Activated gamma-delta T cell treated with anti-CD3 and anti-CD28 coated beads, Interleukin-2, amount 50 U/mL, for 16 hours (primary cell): ENCODE data around the gene OR4F15.

Experiments used
- DNase-seq: peaks from one replicate; pipeline ENCODE4 v3.0.0-alpha.2; 2020; ENCODE audit warnings: low read depth

Gene OR4F15

DNA sequence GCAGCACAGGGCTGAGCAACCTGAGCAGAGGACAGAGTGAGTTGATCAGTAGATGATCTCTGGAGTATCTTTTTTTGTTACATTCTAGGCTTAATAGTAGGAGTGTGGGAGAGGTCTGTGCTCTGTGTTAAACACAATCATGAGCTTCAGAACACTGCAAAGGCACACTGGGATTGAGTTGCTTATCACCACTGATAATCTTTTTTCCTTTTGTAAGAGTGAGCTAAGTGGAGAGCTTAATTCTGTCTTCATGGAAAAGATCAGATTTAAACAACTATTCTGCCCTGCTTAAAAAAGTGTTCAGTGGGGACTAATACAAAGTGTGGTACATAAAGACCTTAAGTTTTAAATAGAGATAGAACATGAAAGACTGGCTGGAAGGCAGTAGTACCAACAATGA, 7.6 kb upstream of the OR4F15 start:
- no peak for DNase-seq

DNA sequence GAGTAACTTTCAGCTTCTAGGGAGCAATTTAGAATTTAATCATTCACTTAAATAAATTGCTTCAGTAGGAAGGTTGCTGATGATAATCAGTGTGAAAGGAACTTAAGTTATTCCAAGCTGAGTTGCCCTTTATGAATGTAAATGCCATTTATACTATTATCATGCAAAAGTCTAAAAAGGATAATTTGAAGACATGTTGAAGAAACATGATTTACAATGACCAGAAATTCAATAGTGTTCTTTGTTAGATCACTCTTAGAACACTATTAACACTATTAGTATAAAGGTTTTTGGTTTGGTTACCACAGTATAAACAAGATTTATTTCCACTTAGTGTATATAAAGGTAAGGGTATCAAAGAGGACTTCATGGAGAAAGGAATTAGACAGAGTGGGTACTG, 7.1 kb upstream of the OR4F15 start:
- DNase-seq, result no peak

DNA sequence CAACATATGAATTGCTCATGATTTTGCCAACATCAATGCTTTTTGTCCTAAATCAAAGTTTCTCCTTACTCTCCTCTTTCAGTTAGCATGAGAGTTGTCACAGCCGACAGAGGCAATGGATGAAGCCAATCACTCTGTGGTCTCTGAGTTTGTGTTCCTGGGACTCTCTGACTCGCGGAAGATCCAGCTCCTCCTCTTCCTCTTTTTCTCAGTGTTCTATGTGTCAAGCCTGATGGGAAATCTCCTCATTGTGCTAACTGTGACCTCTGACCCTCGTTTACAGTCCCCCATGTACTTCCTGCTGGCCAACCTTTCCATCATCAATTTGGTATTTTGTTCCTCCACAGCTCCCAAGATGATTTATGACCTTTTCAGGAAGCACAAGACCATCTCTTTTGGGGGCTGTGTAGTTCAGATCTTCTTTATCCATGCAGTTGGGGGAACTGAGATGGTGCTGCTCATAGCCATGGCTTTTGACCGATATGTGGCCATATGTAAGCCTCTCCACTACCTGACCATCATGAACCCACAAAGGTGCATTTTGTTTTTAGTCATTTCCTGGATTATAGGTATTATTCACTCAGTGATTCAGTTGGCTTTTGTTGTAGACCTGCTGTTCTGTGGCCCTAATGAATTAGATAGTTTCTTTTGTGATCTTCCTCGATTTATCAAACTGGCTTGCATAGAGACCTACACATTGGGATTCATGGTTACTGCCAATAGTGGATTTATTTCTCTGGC, 6.2 kb upstream of the OR4F15 start:
- DNase-seq, result no peak

DNA sequence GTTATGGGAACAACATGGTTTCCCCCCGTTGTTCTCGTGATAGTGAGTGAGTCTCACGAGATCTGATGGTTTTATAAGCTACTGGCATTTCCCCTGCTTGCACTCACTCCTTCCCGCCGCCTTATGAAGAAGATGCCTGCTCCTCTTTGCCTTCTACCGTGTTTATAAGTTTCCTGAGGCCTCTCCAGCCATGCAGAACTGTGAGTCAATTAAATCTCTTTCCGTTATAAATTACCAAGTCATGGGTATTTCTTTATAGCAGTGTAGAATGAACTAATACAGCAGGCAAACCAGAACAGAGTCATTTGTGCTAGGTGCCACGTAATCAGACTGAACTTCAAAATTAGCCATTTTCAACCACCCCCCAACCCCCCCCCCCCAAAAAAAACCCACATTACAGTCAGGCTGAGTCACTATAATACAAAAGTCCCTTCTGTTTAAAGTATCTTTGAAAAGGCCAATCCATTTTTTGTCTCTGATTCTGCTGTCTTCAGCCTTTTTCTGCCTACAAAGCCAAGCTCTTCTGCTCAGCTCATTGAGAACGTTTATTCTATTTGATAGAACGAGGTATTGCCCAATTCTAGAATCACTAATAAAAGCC, 4.6 kb upstream of the OR4F15 start:
- DNase-seq, result no peak

DNA sequence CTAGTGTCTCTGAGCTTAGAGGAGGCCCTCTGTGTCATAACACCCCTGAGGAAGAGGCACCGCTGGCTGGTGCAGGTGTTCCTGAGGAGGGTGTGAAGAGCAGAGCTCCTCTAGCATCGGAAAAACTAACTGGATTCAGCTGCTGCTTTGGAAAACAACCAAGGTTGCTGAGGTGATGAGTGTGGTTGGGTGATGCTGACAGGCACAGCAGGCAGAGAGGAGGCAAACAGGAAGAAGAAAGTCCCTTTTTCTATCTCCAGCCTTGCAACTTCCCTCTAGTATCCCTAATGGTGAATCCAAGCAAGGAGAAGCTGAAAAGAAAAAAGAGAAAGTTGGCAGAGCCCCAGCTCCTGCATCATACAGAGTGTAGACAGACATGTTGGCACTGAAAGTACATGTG, 3.8 kb upstream of the OR4F15 start:
- no peak for DNase-seq

DNA sequence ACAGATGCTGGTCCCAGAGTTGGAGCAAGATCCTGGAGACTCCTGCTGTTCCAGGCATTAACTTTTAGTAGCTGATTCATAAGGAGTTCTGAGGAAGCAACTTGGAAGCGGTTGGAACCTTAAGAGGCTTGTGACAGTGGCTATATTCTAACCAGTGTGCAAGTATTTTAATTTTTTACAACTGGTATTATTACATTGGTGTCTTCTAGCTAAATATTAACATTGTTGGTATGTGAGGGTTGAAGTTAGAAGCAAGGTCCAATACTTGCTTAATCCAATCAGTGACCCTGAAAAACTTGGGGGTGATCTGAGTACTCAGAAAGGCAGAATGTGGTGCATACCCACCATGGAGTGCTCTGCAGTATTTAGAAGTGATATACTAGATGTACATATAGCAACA, 1.5 kb upstream of the OR4F15 start:
- no peak for DNase-seq

DNA sequence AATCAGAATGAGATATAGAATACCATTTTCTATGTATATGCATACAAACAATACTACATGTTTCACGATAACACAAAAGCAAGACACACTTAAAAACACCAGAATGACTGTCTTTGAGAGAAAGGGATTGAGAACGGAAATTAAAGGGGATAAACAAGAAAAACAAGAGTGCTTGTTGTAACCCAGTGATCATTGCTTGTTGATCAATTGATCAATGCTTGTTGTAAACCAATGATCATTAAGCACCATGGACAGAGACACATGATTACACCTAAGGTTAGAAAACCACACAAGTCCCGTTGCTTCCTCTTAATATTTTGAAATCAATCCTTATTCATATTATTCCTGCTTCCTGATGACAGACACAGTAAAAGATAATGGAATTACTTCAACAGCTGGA, 1.1 kb upstream of the OR4F15 start:
- DNase-seq, result no peak

DNA sequence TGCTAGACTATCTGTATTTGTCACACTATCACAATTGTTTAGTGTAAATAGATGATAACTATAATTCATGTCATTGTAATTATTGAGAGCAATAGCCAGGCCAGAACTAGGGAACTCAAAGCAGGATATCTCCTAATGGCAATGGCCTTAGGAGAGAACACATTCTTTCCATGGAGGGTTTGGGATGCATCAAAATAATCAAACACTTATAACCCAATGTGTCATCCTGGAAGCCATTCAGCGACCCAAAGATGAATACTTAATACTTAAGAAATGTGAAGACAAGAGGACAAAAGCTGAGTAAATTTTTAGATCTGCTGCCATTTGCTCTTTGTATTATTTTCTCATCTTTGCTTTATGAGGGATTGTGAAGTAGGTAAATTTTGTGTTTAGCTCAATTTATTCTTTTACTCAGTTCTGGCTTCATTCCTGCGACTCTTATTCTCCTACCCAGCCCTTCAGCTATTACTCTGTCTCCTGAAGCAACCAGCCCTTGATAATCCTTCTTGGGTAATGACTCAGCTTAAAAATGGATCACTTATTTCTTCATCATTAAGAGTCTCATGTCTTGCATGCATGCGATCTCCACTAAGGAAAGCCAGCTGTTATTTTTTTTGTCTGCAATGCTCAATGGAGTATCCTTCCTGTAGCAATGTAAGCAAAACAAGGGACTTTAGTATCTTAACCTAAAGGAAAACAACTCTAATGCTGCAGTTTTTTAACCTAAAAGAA, 2.0 kb downstream of the OR4F15 start:
- DNase-seq, result no peak

DNA sequence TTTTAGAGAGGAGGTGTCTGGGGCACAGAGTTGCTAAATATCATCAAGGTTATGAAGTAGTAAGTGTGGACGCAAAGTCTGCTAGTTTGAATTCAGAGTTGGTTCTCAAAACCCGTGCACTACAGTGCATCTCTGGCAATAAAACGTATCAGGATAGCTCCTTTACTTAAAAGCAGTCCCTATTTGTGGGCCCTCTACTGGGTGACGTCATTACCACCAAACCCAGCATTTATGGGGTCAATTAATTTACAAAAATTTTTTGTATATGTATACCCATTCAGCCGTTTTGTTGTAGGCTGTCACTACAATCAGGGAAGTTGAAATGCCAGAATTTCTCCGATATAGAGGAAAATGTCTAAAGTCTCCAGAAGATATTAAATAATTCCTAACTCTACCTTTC, 8.8 kb downstream of the OR4F15 start:
- no peak for DNase-seq

DNA sequence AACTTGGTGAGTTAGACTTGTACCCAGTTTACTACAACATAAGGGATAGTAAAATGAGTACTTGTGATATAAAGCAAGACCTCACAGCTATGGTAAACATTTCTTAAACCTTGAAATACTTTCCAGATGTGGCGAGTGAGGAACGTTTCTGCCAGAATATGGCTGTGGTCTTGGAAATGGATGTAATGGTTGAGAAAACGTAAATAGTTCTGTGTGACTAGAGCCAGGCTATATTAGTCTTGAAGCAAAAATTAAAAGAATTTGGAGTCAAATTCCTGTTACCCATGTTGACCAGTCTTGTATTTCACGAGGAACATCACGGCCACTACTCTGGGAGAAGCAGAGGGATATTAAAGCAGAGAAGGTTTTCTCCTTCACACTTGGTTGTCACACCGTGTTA, 15.3 kb downstream of the OR4F15 start:
- no peak for DNase-seq

DNA sequence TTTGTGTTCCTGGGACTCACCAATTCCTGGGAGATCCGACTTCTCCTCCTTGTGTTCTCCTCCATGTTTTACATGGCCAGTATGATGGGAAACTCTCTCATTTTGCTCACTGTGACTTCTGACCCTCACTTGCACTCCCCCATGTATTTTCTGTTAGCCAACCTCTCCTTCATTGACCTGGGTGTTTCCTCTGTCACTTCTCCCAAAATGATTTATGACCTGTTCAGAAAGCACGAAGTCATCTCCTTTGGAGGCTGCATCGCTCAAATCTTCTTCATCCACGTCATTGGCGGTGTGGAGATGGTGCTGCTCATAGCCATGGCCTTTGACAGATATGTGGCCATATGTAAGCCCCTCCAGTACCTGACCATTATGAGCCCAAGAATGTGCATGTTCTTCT, 16.8 kb downstream of the OR4F15 start:
- no peak for DNase-seq

DNA sequence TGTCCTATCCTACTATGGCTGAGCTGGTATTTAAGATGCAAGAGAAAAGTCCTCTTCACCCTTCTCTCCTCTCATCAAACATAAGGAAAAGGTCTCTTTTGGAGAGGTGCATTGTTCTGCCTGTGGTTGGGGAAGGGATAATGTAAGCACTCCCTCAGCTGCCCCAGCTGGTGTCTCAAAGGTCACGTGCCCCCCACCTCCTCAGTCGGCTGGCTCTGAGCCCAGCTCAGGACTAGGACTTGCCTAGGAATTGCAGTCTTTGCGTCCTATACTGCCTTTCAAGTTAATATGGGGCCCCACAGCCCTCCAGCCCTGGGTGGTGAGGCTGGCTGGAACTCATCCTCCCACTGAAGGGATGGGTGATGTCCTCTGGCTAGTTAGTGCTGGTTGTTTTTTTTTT, 29.7 kb downstream of the OR4F15 start:
- DNase-seq, result no peak

DNA sequence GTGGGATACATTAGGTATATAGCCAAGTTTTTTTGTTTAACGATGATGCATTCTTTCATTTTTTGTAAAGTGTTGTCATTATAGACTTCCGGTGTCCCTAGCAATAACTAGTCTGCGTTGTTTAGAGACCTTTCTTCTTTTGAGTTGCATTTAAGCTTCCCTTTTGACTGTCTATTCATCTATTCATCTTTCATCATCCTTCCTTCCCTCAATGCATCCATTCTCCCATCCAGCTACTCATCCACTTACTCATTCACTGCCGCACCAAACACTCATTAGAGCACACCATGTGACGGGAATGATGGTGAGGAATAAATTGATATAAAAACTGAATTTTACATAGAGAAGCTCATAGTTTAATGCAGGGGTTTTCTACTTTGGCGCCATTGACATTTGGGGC, 32.9 kb downstream of the OR4F15 start:
- no peak for DNase-seq

DNA sequence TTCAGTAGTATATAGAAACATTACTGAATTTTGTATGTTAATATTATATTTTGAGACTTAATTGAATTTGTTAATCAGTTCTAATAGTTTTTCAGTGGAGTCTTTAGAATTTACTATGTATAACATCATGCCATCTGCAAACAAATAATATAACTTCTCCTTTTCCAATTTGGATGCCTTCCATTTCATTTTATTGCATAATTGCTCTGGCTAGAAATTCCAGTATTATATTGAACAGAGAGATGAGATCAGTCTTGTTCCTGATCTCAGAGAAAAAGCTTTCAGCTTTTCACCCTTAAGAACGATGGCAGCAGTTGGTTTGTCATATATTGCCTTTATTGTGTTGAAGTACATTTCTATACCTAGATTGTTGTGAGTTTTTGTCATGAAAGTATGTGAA, 40.4 kb downstream of the OR4F15 start:
- DNase-seq, result no peak
